ENCODE results near the gene FNDC4. TPM values are rescaled to one million over a fixed set of nuclear protein-coding genes. Genes with fewer than 3 reads are reported as not detected.

FNDC4 gene
- total RNA-seq, 1 donor from 2014 or later: 0.18 TPM

Other genes starting within 250 kb of the FNDC4 start
- 1.7 and 1.9 TPM in 2 replicates for gene SLC30A3, start 232.2 kb downstream of the FNDC4 start, total RNA-seq
- not detected in 2 replicates for gene DNAJC5G, start 219.8 kb downstream of the FNDC4 start, total RNA-seq
- 0.21 and 0.25 TPM in 2 replicates for gene TRIM54, start 212.8 kb downstream of the FNDC4 start, total RNA-seq
- gene UCN, start 186.8 kb downstream of the FNDC4 start, total RNA-seq: 0.94 and 1.3 TPM in 2 replicates
- 80.4 and 82.6 TPM in 2 replicates for gene MPV17, start 172.1 kb downstream of the FNDC4 start, total RNA-seq
- gene GTF3C2, start 138.4 kb downstream of the FNDC4 start, total RNA-seq: 65.8 and 66.9 TPM in 2 replicates
- gene EIF2B4, start 124.9 kb downstream of the FNDC4 start, total RNA-seq: 43.4 and 44.8 TPM in 2 replicates
- 117 and 120 TPM in 2 replicates for gene SNX17, start 124.6 kb downstream of the FNDC4 start, total RNA-seq
- 11.7 and 12.8 TPM in 2 replicates for gene ZNF513, start 114.5 kb downstream of the FNDC4 start, total RNA-seq
- gene PPM1G, start 85.6 kb downstream of the FNDC4 start, total RNA-seq: 159 and 163 TPM in 2 replicates
- gene NRBP1, start 66.6 kb downstream of the FNDC4 start, total RNA-seq: 98.0 and 106 TPM in 2 replicates
- gene KRTCAP3, start 52.8 kb downstream of the FNDC4 start, total RNA-seq: 6.2 and 7.5 TPM in 2 replicates
- gene IFT172, start 5.5 kb downstream of the FNDC4 start, total RNA-seq: 16.4 and 18.8 TPM in 2 replicates
- not detected in 2 replicates for gene GCKR, start 1.6 kb upstream of the FNDC4 start, total RNA-seq
- 23.9 and 25.1 TPM in 2 replicates for gene ZNF512, start 87.8 kb upstream of the FNDC4 start, total RNA-seq
- gene CCDC121, start 133.8 kb upstream of the FNDC4 start, total RNA-seq: 0.57 and 0.73 TPM in 2 replicates
- gene GPN1, start 133.8 kb upstream of the FNDC4 start, total RNA-seq: 54.3 and 55.9 TPM in 2 replicates
- gene SUPT7L, start 168.4 kb upstream of the FNDC4 start, total RNA-seq: 32.5 and 37.0 TPM in 2 replicates
- gene SLC4A1AP, start 168.7 kb upstream of the FNDC4 start, total RNA-seq: 26.7 and 27.8 TPM in 2 replicates

Data from activated T-helper 2 cell treated with anti-CD3 and anti-CD28 coated beads, Interferon-gamma antibody, Interleukin-2, Interleukin-4, amounts not matched to agents 10 μg/mL and 5 μg/mL and 100 μg/mL, durations not matched to agents 14 hours and 24 hours and 36 hours (primary cell).